HepG2 (cell line): ENCODE measurements around the gene VPS26A. TPM values are rescaled to one million over a fixed set of nuclear protein-coding genes. Genes with fewer than 3 reads are reported as not detected.
A peak's percentile ranks its signal among the peaks of the same experiment; 100 is the strongest.

Source experiments
- ATAC-seq: fragments of 200-7000 bp; cut with Tn5 transposase; 3 replicates; pipeline ENCODE4 v1.9.1; 2020; ENCODE audit warnings: mild to moderate bottlenecking, moderate library complexity
- BruUV-seq: library from RNA; stranded (reverse); fragments of 400-500 nt; replicated peaks from 2 replicates; lab custom pipeline; 2021; lab: Mats Ljungman, UMichigan
- CTCF ChIA-PET: fragments of 300-600 bp; formaldehyde crosslinking; extraction: SDS; loops from one replicate; lab custom pipeline; 2021; ENCODE audit warnings: low total read pairs, inconsistent platforms, low intra/inter-chr PET ratio; lab: Yijun Ruan, JAX
- POLR2A ChIA-PET: fragments of 350-600 bp; sonication (Branson Sonifier 250); formaldehyde crosslinking; loops from one replicate; lab custom pipeline; 2020; ENCODE audit warnings: antibody characterized with exemption, inconsistent platforms; lab: Yijun Ruan, JAX
- DNase-seq: peaks from one replicate; pipeline ENCODE4 v3.0.0-alpha.2; 2015; ENCODE audit warnings: low spot score
- FAIRE-seq: peaks from 3 replicates; lab custom pipeline; 2011; peaks lifted over from hg19 to GRCh38; lab: Jason Lieb, UNC
- H2AFZ ChIP-seq: one replicate; pipeline ENCODE4 v1.6.1; 2011; ENCODE audit warnings: low read length, inconsistent platforms
- H3K27ac ChIP-seq: fragments of 300-600 bp; 3 replicates; pipeline ENCODE4 v1.8.0; 2011; ENCODE audit warnings: mixed run types, mild to moderate bottlenecking, mixed read lengths, low read length, inconsistent platforms; ENCODE audit not compliant: insufficient read depth; ENCODE audit errors: extremely low read length
- H3K27me3 ChIP-seq, 2 experiments: fragments of 200-600 bp in 1 of 2; 2 replicates in 1 of 2; 3 replicates in 1 of 2; pipeline versions ENCODE4 v1.6.0 to v1.8.0; 2011; ENCODE audit warnings: low read length in 2 of 2, mild to moderate bottlenecking in 2 of 2, moderate library complexity in 2 of 2, inconsistent platforms in 1 of 2; ENCODE audit not compliant: insufficient read depth in 2 of 2, control insufficient read depth in 1 of 2
- H3K36me3 ChIP-seq, 2 experiments: fragments of 200-600 bp in 1 of 2; replicated peaks in 1 of 2; 2 replicates in 1 of 2; 3 replicates in 1 of 2; pipeline versions ENCODE4 v1.5.1 to v1.8.0; 2011; ENCODE audit warnings: low read length in 2 of 2, inconsistent platforms in 1 of 2; ENCODE audit not compliant: insufficient read depth in 2 of 2, control insufficient read depth in 1 of 2
- H3K4me1 ChIP-seq: 2 replicates; pipeline ENCODE4 v1.5.1; 2012; ENCODE audit warnings: low read length, inconsistent platforms; ENCODE audit not compliant: insufficient read depth
- H3K4me2 ChIP-seq: 2 replicates; pipeline ENCODE4 v1.6.0; 2011; ENCODE audit warnings: low read depth, low read length, inconsistent platforms
- H3K4me3 ChIP-seq, 3 experiments: fragments of 200-600 bp in 1 of 3; sonication (generic), shearing (Covaris generic) in 1 of 3; replicated peaks in 1 of 3; 2 replicates each; pipeline ENCODE4 v1.5.1; 2011 to 2016; ENCODE audit warnings: low read length in 3 of 3, inconsistent platforms in 2 of 3, low read depth in 2 of 3, mild to moderate bottlenecking in 2 of 3, control low read depth in 1 of 3, mixed read lengths in 1 of 3; ENCODE audit not compliant: insufficient read depth in 1 of 3
- H3K79me2 ChIP-seq: one replicate; pipeline ENCODE4 v1.6.1; 2011; ENCODE audit warnings: low read length, inconsistent platforms; ENCODE audit not compliant: insufficient read depth
- H3K9ac ChIP-seq: 2 replicates; pipeline ENCODE4 v1.6.0; 2011; ENCODE audit warnings: mild to moderate bottlenecking, low read depth, low read length, inconsistent platforms; ENCODE audit not compliant: insufficient read depth
- H3K9me3 ChIP-seq: 2 replicates; pipeline ENCODE4 v1.5.1; 2012; ENCODE audit warnings: mild to moderate bottlenecking, low read length
- H4K20me1 ChIP-seq: 2 replicates; pipeline ENCODE4 v1.6.0; 2011; ENCODE audit warnings: inconsistent platforms, mild to moderate bottlenecking, low read length, moderate library complexity; ENCODE audit not compliant: insufficient read depth
- GZF1 ChIP-seq: sonication (generic); formaldehyde crosslinking; IDR thresholded peaks from 2 replicates; pipeline ENCODE4 v1.5.1; 2020; ENCODE audit warnings: mild to moderate bottlenecking, missing genetic modification reagents
- HNF4G ChIP-seq, 2 experiments: sonication (generic) in 1 of 2; formaldehyde crosslinking in 1 of 2; IDR thresholded peaks; 2 replicates each; pipeline versions ENCODE4 v1.4.0 to v1.6.1; 2011 to 2020; ENCODE audit warnings: borderline replicate concordance in 2 of 2, low read depth in 2 of 2, mild to moderate bottlenecking in 2 of 2, low read length in 1 of 2, missing genetic modification reagents in 1 of 2, moderate library complexity in 1 of 2
- KDM5B ChIP-seq: sonication (generic); formaldehyde crosslinking; IDR thresholded peaks from 2 replicates; pipeline ENCODE4 v1.4.0; 2020; ENCODE audit warnings: missing genetic modification reagents, mild to moderate bottlenecking, borderline replicate concordance
- MXI1 ChIP-seq: IDR thresholded peaks from 3 replicates; pipeline ENCODE4 v1.6.1; 2012; ENCODE audit warnings: low read depth, low read length, inconsistent platforms, borderline replicate concordance
- SRF ChIP-seq: IDR thresholded peaks from 2 replicates; pipeline ENCODE4 v1.6.1; 2011; ENCODE audit warnings: mild to moderate bottlenecking, low read depth, low read length, moderate library complexity
- THRA ChIP-seq: sonication (generic); formaldehyde crosslinking; IDR thresholded peaks from 2 replicates; pipeline ENCODE4 v1.4.0; 2020; ENCODE audit warnings: missing genetic modification reagents, borderline replicate concordance
- ZNF143 ChIP-seq: sonication (generic); formaldehyde crosslinking; IDR thresholded peaks from 2 replicates; pipeline ENCODE4 v1.4.0; 2020; ENCODE audit warnings: missing genetic modification reagents
- ZNF337 ChIP-seq: sonication (generic); formaldehyde crosslinking; IDR thresholded peaks from 2 replicates; pipeline ENCODE4 v1.5.1; 2020; ENCODE audit warnings: missing genetic modification reagents, low read depth, mild to moderate bottlenecking, borderline replicate concordance
- ZNF431 ChIP-seq: sonication (generic); formaldehyde crosslinking; IDR thresholded peaks from 2 replicates; pipeline ENCODE4 v1.9.0; 2022; ENCODE audit warnings: missing genetic modification reagents, low read depth, mild to moderate bottlenecking, borderline replicate concordance
- ZNF549 ChIP-seq: sonication (generic); formaldehyde crosslinking; IDR thresholded peaks from 2 replicates; pipeline ENCODE4 v1.5.0; 2020; ENCODE audit warnings: missing genetic modification reagents
- ZNF556 ChIP-seq: sonication (generic); formaldehyde crosslinking; IDR thresholded peaks from 2 replicates; pipeline ENCODE4 v1.4.0; 2020; ENCODE audit warnings: mild to moderate bottlenecking, missing genetic modification reagents, borderline replicate concordance
- WGBS: methylation state at CpG from one replicate; pipeline ENCODE4 v1.1.6; 2017; ENCODE audit warnings: low lambda C conversion rate; 5-methylcytosine and 5-hydroxymethylcytosine counted together
- in situ Hi-C: cut with HindIII; loops from 2 replicates; pipeline ENCODE4 v1.10.0; 2017; ENCODE audit warnings: low pct_unique_long_range_greater_than_20kb; ENCODE audit not compliant: extremely low pct_ligation_motif_present
- intact Hi-C: fragments of 100-400 bp; cut with micrococcal nuclease; formaldehyde crosslinking; loops from one replicate; pipeline ENCODE4 v1.10.0; 2022; ENCODE audit not compliant: unreplicated experiment
- polyA plus RNA-seq, 8 experiments: library from polyadenylated mRNA; depleted of rRNA in 3 of 8; stranded (reverse) in 7 of 8; unstranded in 1 of 8; fragments of >200 nt; fragmentation: Illumina TruSeq in 4 of 8; extraction: Trizol in 4 of 8; gene quantifications; 2 replicates each; pipeline versions ENCODE4 v1.2.1 to v1.2.3, GENCODE V29; 2011 to 2016; ENCODE audit warnings: low read depth in 4 of 8, missing spikeins in 1 of 8, mixed read lengths in 1 of 8; ENCODE audit not compliant: insufficient read depth in 1 of 8
- total RNA-seq, 5 experiments: library from RNA; depleted of rRNA; stranded (reverse); fragments of >200 nt; fragmentation: Illumina TruSeq; extraction: Trizol; gene quantifications; 2 replicates each; pipeline ENCODE4 v1.2.3, GENCODE V29; 2016; ENCODE audit warnings: low read depth in 1 of 5
- TF ChIP-seq, protein P1 (sequence below): sonication (generic); formaldehyde crosslinking; IDR thresholded peaks from 2 replicates; pipeline ENCODE4 v1.5.1; 2020; ENCODE audit warnings: mild to moderate bottlenecking, missing genetic modification reagents, borderline replicate concordance

The VPS26A gene
- total and polyA plus RNA-seq, 2 of the 13 experiments (the other 11 are each of a cell fraction or from before 2014, with no cell fraction given) = 12.9 to 32.6 TPM

GRCh38 chr10:69179089-69179742 is 55.2 kb downstream of the VPS26A start (continued):
- TF ChIP-seq THRA (CRISPR knock-in tag) (no peak), ZNF431 (0 out of 2 replicates have a peak, but pooled peaks have one; percentile 68)

DNA sequence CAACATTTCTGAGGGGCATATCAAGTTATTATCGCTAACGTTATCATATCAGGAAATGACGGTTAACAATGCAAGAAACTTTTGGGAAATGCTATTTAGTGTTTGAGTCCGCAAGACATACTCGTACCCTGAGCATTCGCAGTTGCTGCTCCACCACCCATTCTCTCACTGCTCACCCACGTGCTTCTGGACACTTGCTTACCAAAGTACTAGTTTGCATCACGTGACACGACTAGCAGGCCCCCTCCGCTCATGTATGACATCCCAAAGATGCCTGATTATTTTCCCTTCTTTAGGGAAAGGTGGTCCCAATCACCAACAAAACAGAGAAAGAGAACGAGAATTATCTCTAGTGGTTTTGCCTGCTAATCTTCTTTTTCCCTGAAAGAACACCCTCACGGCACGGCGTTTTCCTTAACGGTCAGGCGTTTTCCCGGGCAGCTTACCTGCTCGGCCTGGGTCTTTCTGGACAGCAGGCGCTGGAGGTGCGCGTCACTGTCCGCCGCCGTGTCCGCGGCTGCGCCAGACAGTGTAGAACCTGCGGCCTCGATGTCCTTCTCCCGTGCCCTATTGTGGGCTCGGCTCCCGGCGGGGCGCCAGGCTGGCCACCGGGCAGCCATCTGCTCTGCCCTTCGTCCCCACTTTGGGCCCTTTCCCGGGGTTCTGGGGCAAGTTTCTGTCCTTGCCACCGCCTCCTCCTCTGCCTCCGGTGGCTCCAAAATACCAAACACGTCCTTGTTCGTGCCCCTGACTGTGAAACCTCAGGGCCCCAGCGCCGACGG is 56.0 kb downstream of the VPS26A start, which contains the start of gene SUPV3L1:
Gene SUPV3L1 (plus strand): TSS at position 492 of the 782 bp plus-strand sequence. CDS start 58 bp downstream, at position 550.
- Histone ChIP-seq H3K4me2 (peak within 1 kb of the TSS; percentile 98), H4K20me1 (no peaks in the 10 kb centered on the region), H2AFZ (peak within 1 kb of the TSS; percentile 95), H3K9me3 (no peaks in the 10 kb centered on the region), H3K36me3 (peaks cover 5 to 12% of the 10 kb centered on the region in 2 experiments; a peak in 3 of 5 replicates), H3K27me3 (no peaks in the 10 kb centered on the region; a peak in 1 of 5 replicates), H3K27ac (peak within 1 kb of the TSS; percentile 98), H3K79me2 (peaks cover 53% of the 10 kb centered on the region), H3K4me1 (peaks cover 35% of the 10 kb centered on the region), H3K9ac (peak within 1 kb of the TSS; percentile 99), H3K4me3 (peak within 1 kb of the TSS; percentile 79 to 93 (median 87))
- peak; percentile 89 for FAIRE-seq
- ATAC-seq = peak; percentile 90
- CTCF ChIA-PET = no interaction called here
- peak; percentile 98 for DNase-seq
- no TSS peak for BruUV-seq
- in situ Hi-C loops = no loop called here
- intact Hi-C loops = loop anchor here (5.0 to 10.0 kb wide), 2 partner anchors 55 to 193 kb away; partner anchors contain the start of genes KIFBP and VPS26A
- POLR2A ChIA-PET = interaction anchor here (1.1 to 1.4 kb wide), 3 partner anchors 12 to 49 kb away, joined by 3 to 4 read pairs (median 3); partner anchors contain the start of gene HKDC1
- 0% methylated on average over 31 of the region's 44 CpGs for whole genome bisulfite sequencing
- TF ChIP-seq SRF (peak; percentile 76; the same call in 1 of the 2 replicates), ZNF556 (CRISPR knock-in tag) (no peak), ZNF549 (CRISPR knock-in tag) (no peak), HNF4G (IDR thresholded peaks at IDR 0.05; ENCODE audit: borderline replicate concordance, low read depth, low read length) (peak; percentile 12; the same call in 1 of the 2 replicates), HNF4G (CRISPR knock-in tag; IDR thresholded peaks at IDR 0.05; ENCODE audit: borderline replicate concordance, low read depth) (no peak; the same call in 1 of the 2 replicates), MXI1 (peak; percentile 99), GZF1 (CRISPR knock-in tag) (no peak), ZNF337 (CRISPR knock-in tag) (no peak), ZNF143 (0 out of 2 replicates have a peak, but pooled peaks have one; percentile 1), KDM5B (no peak)
- TF ChIP-seq, protein P1, sequence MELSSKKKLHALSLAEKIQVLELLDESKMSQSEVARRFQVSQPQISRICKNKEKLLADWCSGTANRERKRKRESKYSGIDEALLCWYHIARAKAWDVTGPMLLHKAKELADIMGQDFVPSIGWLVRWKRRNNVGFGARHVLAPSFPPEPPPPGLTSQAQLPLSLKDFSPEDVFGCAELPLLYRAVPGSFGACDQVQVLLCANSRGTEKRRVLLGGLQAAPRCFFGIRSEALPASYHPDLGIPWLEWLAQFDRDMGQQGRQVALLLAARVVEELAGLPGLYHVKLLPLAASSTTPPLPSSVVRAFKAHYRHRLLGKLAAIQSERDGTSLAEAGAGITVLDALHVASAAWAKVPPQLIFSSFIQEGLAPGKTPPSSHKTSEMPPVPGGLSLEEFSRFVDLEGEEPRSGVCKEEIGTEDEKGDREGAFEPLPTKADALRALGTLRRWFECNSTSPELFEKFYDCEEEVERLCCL (CRISPR knock-in tag) = no peak
